ENCODE measurements around the gene PTPRG.

GRCh38 chr3:62237286-62237948 lies 676.0 kb downstream of the PTPRG start:
- TF ChIP-seq CTCF (optimal IDR thresholded peaks at IDR 0.05 in 1 of 3, IDR thresholded peaks at IDR 0.05 in 1 of 3, conservative IDR thresholded peaks at IDR 0.05 in 1 of 3; ENCODE audit: extremely low read depth in 1 of 3, insufficient read depth in 2 of 3, low read length in 3 of 3), result no peak
- no peak for TF ChIP-seq EZH2 (IDR thresholded peaks at IDR 0.05; ENCODE audit: low read length)

Data from keratinocyte (primary cell).